Upper lobe of right lung (tissue), 1 donor: ENCODE measurements around the gene TMEM63B. TPM values are rescaled to one million over a fixed set of nuclear protein-coding genes. Genes with fewer than 3 reads are reported as not detected.

Experiments used
- ATAC-seq: fragments of 200-7000 bp; cut with Tn5 transposase; one replicate; pipeline ENCODE4 v1.9.1; 2020; ENCODE audit warnings: mild to moderate bottlenecking, moderate library complexity
- DNase-seq: peaks from one replicate; pipeline ENCODE4 v3.0.0-alpha.2; 2020
- H3K27ac ChIP-seq: fragments of 200-600 bp; one replicate; pipeline ENCODE4 v1.8.0; 2022
- H3K27me3 ChIP-seq: fragments of 200-600 bp; one replicate; pipeline ENCODE4 v1.8.0; 2022; ENCODE audit warnings: mild to moderate bottlenecking
- H3K36me3 ChIP-seq: fragments of 200-600 bp; one replicate; pipeline ENCODE4 v1.8.0; 2022
- H3K4me1 ChIP-seq: fragments of 200-600 bp; one replicate; pipeline ENCODE4 v1.8.0; 2022
- H3K4me3 ChIP-seq: fragments of 200-600 bp; one replicate; pipeline ENCODE4 v1.8.0; 2022; ENCODE audit warnings: mild to moderate bottlenecking
- H3K9me3 ChIP-seq: fragments of 200-600 bp; one replicate; pipeline ENCODE4 v1.8.0; 2022
- CTCF ChIP-seq: fragments of 200-600 bp; IDR thresholded peaks from one replicate; pipeline ENCODE4 v1.8.0; 2022; ENCODE audit warnings: antibody characterized with exemption
- intact Hi-C: fragments of 100-400 bp; cut with DNase I; formaldehyde crosslinking; loops from one replicate; pipeline ENCODE4 v1.11.0; 2022
- total RNA-seq: library from RNA; stranded (reverse); fragmentation: NEBNext Ultra II Directional; extraction: Animal tissue kit (Norgen Biotek cat#: 25700); gene quantifications from one replicate; pipeline ENCODE4 v1.2.1, GENCODE V29; 2021
- donor health status: DM: no; HTN: yes; CAD: no; lungs with severe emphysema.

TMEM63B gene
- total RNA-seq, 1 donor from 2014 or later, result 119 TPM

- Histone ChIP-seq H3K27ac (peak overlapping the region; percentile 15), H3K4me1 (peaks cover 72% of the 10 kb centered on the region)
- ATAC-seq, result no peak
Observed at GRCh38 chr6:44120692-44121443, 6.5 kb upstream of the TMEM63B start.

GRCh38 chr6:44122801-44123200, 4.6 kb upstream of the TMEM63B start:
- Histone ChIP-seq H3K9me3 (no peaks in the 10 kb centered on the region), H3K27me3 (no peaks in the 10 kb centered on the region), H3K36me3 (no peaks in the 10 kb centered on the region), H3K27ac (peak overlapping the region; percentile 51), H3K4me3 (peak overlapping the region; percentile 15), H3K4me1 (peaks cover 64% of the 10 kb centered on the region)
- DNase-seq, result no peak
- intact Hi-C loops, result no loop called here
- ATAC-seq, result no peak
- TF ChIP-seq CTCF, result no peak

More at GRCh38 chr6:44120692-44121443, 6.5 kb upstream of the TMEM63B start:
- DNase-seq, result no peak
- intact Hi-C loops, result no loop called here
- Histone ChIP-seq H3K36me3 (no peaks in the 10 kb centered on the region), H3K27me3 (no peaks in the 10 kb centered on the region), H3K9me3 (no peaks in the 10 kb centered on the region), H3K4me3 (no peak overlapping the region)
- no peak for TF ChIP-seq CTCF

GRCh38 chr6:44123544-44123943, 3.8 kb upstream of the TMEM63B start:
- H3K9me3 ChIP-seq, result no peaks in the 10 kb centered on the region
- H3K36me3 ChIP-seq, result no peaks in the 10 kb centered on the region
- peak overlapping the region; percentile 51 for H3K27ac ChIP-seq
- peak overlapping the region; percentile 89 for H3K4me3 ChIP-seq
- DNase-seq (no peak), ATAC-seq (no peak)
- peaks cover 62% of the 10 kb centered on the region for H3K4me1 ChIP-seq
- TF ChIP-seq CTCF, result no peak
- intact Hi-C loops, result no loop called here
- no peaks in the 10 kb centered on the region for H3K27me3 ChIP-seq

GRCh38 chr6:44126320-44127149, 819 bp upstream of the TMEM63B start:
- no peaks in the 10 kb centered on the region for H3K27me3 ChIP-seq
- peaks cover 38% of the 10 kb centered on the region for H3K4me1 ChIP-seq
- no peak for TF ChIP-seq CTCF
- intact Hi-C loops, result no loop called here
- peak overlapping the region; percentile 92 for H3K27ac ChIP-seq
- ATAC-seq (peak; percentile 33), DNase-seq (peak; percentile 77)
- no peaks in the 10 kb centered on the region for H3K9me3 ChIP-seq
- peak overlapping the region; percentile 89 for H3K4me3 ChIP-seq
- H3K36me3 ChIP-seq, result no peaks in the 10 kb centered on the region

GRCh38 chr6:44128020-44128917, 915 bp downstream of the TMEM63B start:
- Histone ChIP-seq H3K9me3 (no peaks in the 10 kb centered on the region), H3K27ac (peak overlapping the region; percentile 79), H3K36me3 (no peaks in the 10 kb centered on the region), H3K4me1 (peaks cover 24% of the 10 kb centered on the region), H3K4me3 (peak overlapping the region; percentile 89), H3K27me3 (no peaks in the 10 kb centered on the region)
- intact Hi-C loops, result no loop called here
- DNase-seq (peak; percentile 76), ATAC-seq (peak; percentile 32)
- TF ChIP-seq CTCF, result no peak
